Measurements from ENCODE around the gene FBXW12. TPM values are rescaled to one million over a fixed set of nuclear protein-coding genes. Genes with fewer than 3 reads are reported as not detected.
A peak's percentile ranks its signal among the peaks of the same experiment; 100 is the strongest.

Gene FBXW12
- polyA plus RNA-seq, 1 of the 3 experiments (the other 2 are of a cell fraction): 0.07 TPM

DNA sequence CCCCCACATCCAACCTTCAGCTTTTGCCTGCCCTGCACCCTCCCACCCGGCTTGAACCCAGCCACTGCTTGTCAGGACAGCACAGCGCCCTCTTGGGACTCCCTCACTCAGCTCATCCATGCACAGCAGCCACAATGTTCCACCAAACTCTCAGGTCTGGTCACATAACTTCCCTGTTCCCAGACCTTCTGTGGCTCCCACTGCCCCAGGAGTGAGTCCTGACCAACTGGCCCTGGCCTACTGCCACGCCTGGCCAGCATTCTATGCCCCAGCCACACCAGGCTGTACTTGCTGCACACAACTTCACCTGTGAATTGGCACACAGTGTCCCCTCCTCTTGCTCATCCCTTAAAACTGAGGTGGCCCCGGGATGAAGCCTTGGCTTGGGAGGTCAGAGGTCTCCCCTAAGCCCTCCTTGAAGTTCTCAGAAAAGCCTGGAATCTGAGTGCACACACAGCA, 36.8 kb downstream of the FBXW12 start (continued):
- TF ChIP-seq, protein P1, sequence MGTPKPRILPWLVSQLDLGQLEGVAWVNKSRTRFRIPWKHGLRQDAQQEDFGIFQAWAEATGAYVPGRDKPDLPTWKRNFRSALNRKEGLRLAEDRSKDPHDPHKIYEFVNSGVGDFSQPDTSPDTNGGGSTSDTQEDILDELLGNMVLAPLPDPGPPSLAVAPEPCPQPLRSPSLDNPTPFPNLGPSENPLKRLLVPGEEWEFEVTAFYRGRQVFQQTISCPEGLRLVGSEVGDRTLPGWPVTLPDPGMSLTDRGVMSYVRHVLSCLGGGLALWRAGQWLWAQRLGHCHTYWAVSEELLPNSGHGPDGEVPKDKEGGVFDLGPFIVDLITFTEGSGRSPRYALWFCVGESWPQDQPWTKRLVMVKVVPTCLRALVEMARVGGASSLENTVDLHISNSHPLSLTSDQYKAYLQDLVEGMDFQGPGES (IDR thresholded peaks at IDR 0.05; ENCODE audit: low read depth, low read length): no peak

DNA sequence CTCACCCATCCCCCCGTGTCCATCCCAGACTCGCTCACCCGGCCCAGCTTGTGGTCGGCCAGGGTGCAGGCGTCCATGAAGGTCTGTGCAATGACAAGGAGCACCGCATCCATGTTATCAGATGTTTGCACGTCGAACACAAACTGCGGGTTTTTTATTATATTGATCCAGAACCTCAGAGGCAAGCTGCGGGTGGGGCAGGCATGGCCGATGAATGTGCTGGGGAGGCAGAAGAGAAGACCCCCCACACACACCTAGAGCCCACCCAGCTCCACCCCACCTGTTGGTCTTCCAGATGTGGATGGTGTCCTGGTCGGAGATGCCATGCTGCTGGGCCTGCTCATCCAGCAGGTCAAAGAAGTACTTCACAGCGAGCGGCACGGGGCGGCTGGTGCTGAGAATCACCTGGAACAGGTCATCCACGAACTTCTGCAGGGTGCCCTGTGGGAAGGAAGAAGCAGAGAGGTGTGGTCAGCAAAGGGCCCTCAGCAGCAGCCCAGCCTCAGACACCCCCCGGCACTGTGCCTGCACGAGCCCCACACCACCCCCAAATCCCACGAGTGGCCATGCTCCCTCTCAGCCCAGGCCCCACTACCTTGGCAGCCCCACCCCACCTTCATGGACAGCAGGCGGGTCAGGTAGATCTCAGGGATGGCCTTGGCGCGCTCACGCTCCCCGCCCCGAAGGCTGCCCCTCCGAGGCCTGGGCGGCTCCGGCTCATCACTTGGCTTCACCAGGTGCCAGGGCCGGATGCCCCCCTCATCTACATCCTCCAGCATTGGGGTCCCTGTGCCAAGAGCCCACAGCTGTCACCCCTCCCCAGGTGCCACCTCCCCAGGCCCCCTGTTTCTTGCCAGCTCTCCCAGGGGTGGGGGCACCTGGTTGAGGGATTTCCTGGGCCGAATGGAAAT, 37.5 kb downstream of the FBXW12 start:
- no peak overlapping the region for H3K9ac ChIP-seq
- no peak overlapping the region for H3K4me3 ChIP-seq (ENCODE audit: low read depth in 2 of 2, low read length in 1 of 2)
- ChIA-PET POLR2A (no interaction called here), CTCF (interaction anchor here (0.6 to 15.6 kb wide), 5 partner anchors 9 to 136 kb away, joined by 3 to 399 read pairs (median 7); partner anchors contain the start of gene PLXNB1)
- no peaks in the 10 kb centered on the region for H3K9me2 ChIP-seq
- no peaks in the 10 kb centered on the region for H3F3A ChIP-seq (replicated peaks; ENCODE audit: insufficient read depth)
- H3K4me2 ChIP-seq: no peak overlapping the region
- H3K27me3 ChIP-seq (ENCODE audit: insufficient read depth): no peaks in the 10 kb centered on the region
- no peaks in the 10 kb centered on the region for H3K9me3 ChIP-seq
- H3K36me3 ChIP-seq (replicated peaks in 1 of 2; ENCODE audit: control insufficient read depth in 1 of 2, insufficient read depth in 2 of 2, low read length in 1 of 2): peaks cover 0 to 67% of the 10 kb centered on the region in 2 experiments
- H3K4me1 ChIP-seq (ENCODE audit: control insufficient read depth in 1 of 2, insufficient read depth in 2 of 2, low read depth in 1 of 2, low read length in 1 of 2): no peaks in the 10 kb centered on the region
- no peak overlapping the region for H2AFZ ChIP-seq (ENCODE audit: low read depth)
- 96% methylated on average over 25 of the region's 31 CpGs for whole genome bisulfite sequencing (ENCODE audit: low lambda C conversion rate)
- TF ChIP-seq CHD2 (IDR thresholded peaks at IDR 0.05; ENCODE audit: low read length, partially characterized antibody) (no peak), TCF12 (IDR thresholded peaks at IDR 0.05) (no peak), GABPA (IDR thresholded peaks at IDR 0.05; ENCODE audit: low read depth) (no peak), ELF1 (IDR thresholded peaks at IDR 0.05) (no peak)
- TF ChIP-seq, protein P2, sequence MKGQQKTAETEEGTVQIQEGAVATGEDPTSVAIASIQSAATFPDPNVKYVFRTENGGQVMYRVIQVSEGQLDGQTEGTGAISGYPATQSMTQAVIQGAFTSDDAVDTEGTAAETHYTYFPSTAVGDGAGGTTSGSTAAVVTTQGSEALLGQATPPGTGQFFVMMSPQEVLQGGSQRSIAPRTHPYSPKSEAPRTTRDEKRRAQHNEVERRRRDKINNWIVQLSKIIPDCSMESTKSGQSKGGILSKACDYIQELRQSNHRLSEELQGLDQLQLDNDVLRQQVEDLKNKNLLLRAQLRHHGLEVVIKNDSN (IDR thresholded peaks at IDR 0.05; ENCODE audit: borderline replicate concordance, low read depth): no peak
- peak; percentile 10 for DNase-seq
- H3K79me2 ChIP-seq (ENCODE audit: insufficient read depth): no peaks in the 10 kb centered on the region
- no peak overlapping the region for H3K27ac ChIP-seq (ENCODE audit: low read depth in 2 of 2, low read length in 1 of 2)
- no peaks in the 10 kb centered on the region for H4K20me1 ChIP-seq (ENCODE audit: insufficient read depth)

DNA sequence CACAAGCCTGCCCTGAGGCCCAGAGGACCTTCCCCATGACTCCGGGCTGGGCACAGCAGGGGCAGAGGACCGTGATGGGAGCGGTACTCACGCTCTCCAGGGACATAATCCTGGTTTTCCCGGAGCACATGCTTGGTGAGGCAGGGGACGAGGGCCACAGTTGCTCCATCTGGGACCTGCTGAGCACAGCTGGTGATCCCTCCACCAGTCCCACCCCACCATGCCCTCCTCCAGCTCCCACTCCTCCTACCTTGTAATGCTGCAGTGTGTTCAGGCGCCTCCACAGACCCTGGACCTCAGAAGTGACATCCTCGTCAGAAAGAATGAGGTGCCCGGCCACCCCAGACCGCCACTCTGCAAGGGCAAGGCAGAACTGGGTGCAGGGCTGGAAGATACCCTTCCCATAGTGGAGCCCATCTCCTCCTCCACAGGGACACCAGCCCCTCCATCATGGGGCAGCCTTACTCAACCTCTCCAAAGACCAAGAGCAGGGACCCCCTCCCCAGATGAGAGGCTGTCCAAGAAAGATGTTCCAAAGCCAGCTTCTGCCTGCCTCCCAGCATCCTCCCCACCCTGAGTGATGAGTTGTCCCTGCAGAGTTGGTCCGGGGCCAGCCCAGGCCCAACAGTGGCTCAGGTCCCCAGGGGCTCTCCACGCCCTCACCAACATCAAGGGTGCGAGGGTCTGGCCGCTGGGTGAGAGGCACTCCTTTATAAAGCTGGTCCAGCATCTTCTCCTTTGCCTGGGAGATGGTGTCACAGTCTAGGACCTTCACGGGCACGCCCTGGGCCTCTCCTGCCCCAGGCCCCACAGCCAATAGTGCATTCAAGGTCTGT, 38.4 kb downstream of the FBXW12 start:
- H3K9ac ChIP-seq: no peak overlapping the region
- no peaks in the 10 kb centered on the region for H3K9me2 ChIP-seq
- ChIA-PET CTCF (interaction anchor here (3.1 to 15.6 kb wide), 2 partner anchors 10 to 21 kb away, joined by 14 to 399 read pairs; partner anchors contain the start of gene PLXNB1), POLR2A (no interaction called here)
- H2AFZ ChIP-seq (ENCODE audit: low read depth): no peak overlapping the region
- TF ChIP-seq POLR2AphosphoS5 (IDR thresholded peaks at IDR 0.05; ENCODE audit: low read depth, low read length) (no peak), NRF1 (IDR thresholded peaks at IDR 0.05; ENCODE audit: low read depth, low read length) (no peak), NFIC (IDR thresholded peaks at IDR 0.05; ENCODE audit: borderline replicate concordance) (no peak), JUND (IDR thresholded peaks at IDR 0.05) (no peak), GATA2 (CRISPR knock-in tag; IDR thresholded peaks at IDR 0.05) (no peak)
- 92% methylated on average over 7 of the region's 16 CpGs for WGBS (ENCODE audit: low lambda C conversion rate)
- DNase-seq: peak; percentile 21
- H3K36me3 ChIP-seq (replicated peaks in 1 of 2; ENCODE audit: control insufficient read depth in 1 of 2, insufficient read depth in 2 of 2, low read length in 1 of 2): peaks cover 0 to 71% of the 10 kb centered on the region in 2 experiments
- no peak overlapping the region for H3K27ac ChIP-seq (ENCODE audit: low read depth in 2 of 2, low read length in 1 of 2)
- H4K20me1 ChIP-seq (ENCODE audit: insufficient read depth): no peaks in the 10 kb centered on the region
- no peaks in the 10 kb centered on the region for H3K79me2 ChIP-seq (ENCODE audit: insufficient read depth)
- no peaks in the 10 kb centered on the region for H3F3A ChIP-seq (replicated peaks; ENCODE audit: insufficient read depth)
- H3K4me3 ChIP-seq (ENCODE audit: low read depth in 2 of 2, low read length in 1 of 2): no peak overlapping the region
- H3K27me3 ChIP-seq (ENCODE audit: insufficient read depth): no peaks in the 10 kb centered on the region
- no peaks in the 10 kb centered on the region for H3K9me3 ChIP-seq
- H3K4me1 ChIP-seq (ENCODE audit: control insufficient read depth in 1 of 2, insufficient read depth in 2 of 2, low read depth in 1 of 2, low read length in 1 of 2): no peaks in the 10 kb centered on the region
- H3K4me2 ChIP-seq: no peak overlapping the region

All from SK-N-SH (cell line).